Peyer's patch (tissue), 4 donors: ENCODE data around the gene BPIFB4. TPM values are rescaled to one million over a fixed set of nuclear protein-coding genes. Genes with fewer than 3 reads are reported as not detected.

Experiments used
- DNase-seq, 3 donors: peaks; one replicate each; pipeline ENCODE4 v3.0.0-alpha.2; 2017 to 2019
- H3K27ac ChIP-seq, 4 donors: fragments of 200-600 bp; sonication (generic); one replicate each; pipeline ENCODE4 v1.5.1; 2016 to 2019
- H3K27me3 ChIP-seq, 2 donors: fragments of 200-600 bp; sonication (generic); one replicate each; pipeline ENCODE4 v1.5.1; 2019
- H3K36me3 ChIP-seq, 3 donors: fragments of 200-600 bp; sonication (generic); one replicate each; pipeline ENCODE4 v1.5.1; 2016 to 2019
- H3K4me1 ChIP-seq, 4 donors: fragments of 200-600 bp; sonication (generic); one replicate each; pipeline ENCODE4 v1.5.1; 2016 to 2019
- H3K4me3 ChIP-seq, 4 donors: fragments of 200-600 bp; sonication (generic); 1 replicate in 3 of 4; 2 replicates in 1 of 4; pipeline ENCODE4 v1.5.1; 2016 to 2019; ENCODE audit warnings: mild to moderate bottlenecking in 1 of 4
- H3K9me3 ChIP-seq, 4 donors: fragments of 200-600 bp; sonication (generic); one replicate each; pipeline ENCODE4 v1.5.1; 2016 to 2019; ENCODE audit warnings: mild to moderate bottlenecking in 1 of 4
- POLR2A ChIP-seq, 2 donors: fragments of 450-650 bp; IDR thresholded peaks; one replicate each; pipeline ENCODE4 v1.5.1; 2017; ENCODE audit warnings: antibody characterized with exemption in 2 of 2, mild to moderate bottlenecking in 2 of 2, moderate library complexity in 2 of 2
- total RNA-seq, 4 donors: library from RNA; depleted of rRNA; stranded (reverse); fragments of >200 nt; gene quantifications; one replicate each; pipeline ENCODE4 v1.1.0, GENCODE V29; 2016
- TF ChIP-seq, protein P1 (sequence below), 6 experiments: fragments of 450-650 bp in 4 of 6; fragments of 200-600 bp in 2 of 6; sonication (generic) in 1 of 6; IDR thresholded peaks; one replicate each; pipeline ENCODE4 v1.5.1; 2017 to 2019; ENCODE audit warnings: antibody characterized with exemption in 6 of 6, mild to moderate bottlenecking in 3 of 6, moderate library complexity in 1 of 6

Gene BPIFB4
- total RNA-seq: not detected

DNA sequence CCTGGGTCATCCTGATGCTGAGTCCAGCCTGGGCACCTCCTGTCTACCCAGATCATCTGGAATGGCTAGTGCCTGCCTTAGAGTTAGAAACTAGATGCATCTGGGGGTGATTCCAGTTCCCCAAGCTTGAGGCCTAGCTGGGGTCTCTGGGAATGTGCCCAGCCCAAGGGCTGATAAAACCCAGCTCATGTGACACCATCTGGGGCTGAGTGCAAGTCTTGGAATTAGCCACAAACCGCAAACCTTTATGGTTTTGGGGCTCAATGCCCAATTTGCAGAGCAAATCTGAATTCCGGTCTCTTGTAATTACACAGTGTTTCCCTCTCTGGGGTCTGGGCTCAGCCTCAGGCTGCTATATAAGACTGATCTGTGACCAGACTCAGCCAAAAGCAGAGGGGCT, at the start of gene BPIFB4:
Gene BPIFB4 (plus strand): TSS at position 385 of the 400 bp plus-strand sequence. CDS start 1,884 bp downstream, outside the sequence.
- no peak within 1 kb of the TSS for H3K4me3 ChIP-seq
- no peaks in the 10 kb centered on the region for H3K9me3 ChIP-seq
- TF ChIP-seq, protein P1, sequence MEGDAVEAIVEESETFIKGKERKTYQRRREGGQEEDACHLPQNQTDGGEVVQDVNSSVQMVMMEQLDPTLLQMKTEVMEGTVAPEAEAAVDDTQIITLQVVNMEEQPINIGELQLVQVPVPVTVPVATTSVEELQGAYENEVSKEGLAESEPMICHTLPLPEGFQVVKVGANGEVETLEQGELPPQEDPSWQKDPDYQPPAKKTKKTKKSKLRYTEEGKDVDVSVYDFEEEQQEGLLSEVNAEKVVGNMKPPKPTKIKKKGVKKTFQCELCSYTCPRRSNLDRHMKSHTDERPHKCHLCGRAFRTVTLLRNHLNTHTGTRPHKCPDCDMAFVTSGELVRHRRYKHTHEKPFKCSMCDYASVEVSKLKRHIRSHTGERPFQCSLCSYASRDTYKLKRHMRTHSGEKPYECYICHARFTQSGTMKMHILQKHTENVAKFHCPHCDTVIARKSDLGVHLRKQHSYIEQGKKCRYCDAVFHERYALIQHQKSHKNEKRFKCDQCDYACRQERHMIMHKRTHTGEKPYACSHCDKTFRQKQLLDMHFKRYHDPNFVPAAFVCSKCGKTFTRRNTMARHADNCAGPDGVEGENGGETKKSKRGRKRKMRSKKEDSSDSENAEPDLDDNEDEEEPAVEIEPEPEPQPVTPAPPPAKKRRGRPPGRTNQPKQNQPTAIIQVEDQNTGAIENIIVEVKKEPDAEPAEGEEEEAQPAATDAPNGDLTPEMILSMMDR (IDR thresholded peaks at IDR 0.05): no peak
- no peak for TF ChIP-seq POLR2A (IDR thresholded peaks at IDR 0.05)
- H3K36me3 ChIP-seq: no peaks in the 10 kb centered on the region
- H3K27me3 ChIP-seq: no peaks in the 10 kb centered on the region
- H3K27ac ChIP-seq: no peak within 1 kb of the TSS
- no peaks in the 10 kb centered on the region for H3K4me1 ChIP-seq
- no peak for DNase-seq

DNA sequence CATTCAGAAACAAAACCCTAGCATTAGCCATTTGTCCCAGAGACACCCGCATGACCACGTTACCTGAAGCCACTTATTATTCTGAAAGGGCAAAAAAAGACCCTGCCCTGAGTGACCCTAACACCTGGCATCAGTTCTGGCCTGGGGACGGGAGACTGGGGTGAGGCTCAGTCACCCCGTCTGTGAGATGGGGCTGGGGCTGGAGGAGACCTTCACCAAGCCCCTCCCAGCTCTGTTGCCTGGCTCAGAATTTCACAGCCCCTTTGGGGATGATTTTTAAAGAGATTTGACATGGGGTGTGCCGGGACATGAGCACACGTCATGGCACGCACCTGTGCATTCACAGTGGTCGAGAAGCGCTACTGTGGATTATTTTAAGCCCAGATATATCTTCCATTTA, 49.4 kb upstream of the BPIFB4 start:
- no peak for DNase-seq
- H3K4me1 ChIP-seq: no peaks in the 10 kb centered on the region
- TF ChIP-seq POLR2A (IDR thresholded peaks at IDR 0.05): no peak
- TF ChIP-seq, protein P1 (IDR thresholded peaks at IDR 0.05): no peak
- no peaks in the 10 kb centered on the region for H3K9me3 ChIP-seq
- H3K4me3 ChIP-seq: no peak overlapping the region
- H3K36me3 ChIP-seq: no peaks in the 10 kb centered on the region
- H3K27ac ChIP-seq: no peak overlapping the region
- H3K27me3 ChIP-seq: no peaks in the 10 kb centered on the region

DNA sequence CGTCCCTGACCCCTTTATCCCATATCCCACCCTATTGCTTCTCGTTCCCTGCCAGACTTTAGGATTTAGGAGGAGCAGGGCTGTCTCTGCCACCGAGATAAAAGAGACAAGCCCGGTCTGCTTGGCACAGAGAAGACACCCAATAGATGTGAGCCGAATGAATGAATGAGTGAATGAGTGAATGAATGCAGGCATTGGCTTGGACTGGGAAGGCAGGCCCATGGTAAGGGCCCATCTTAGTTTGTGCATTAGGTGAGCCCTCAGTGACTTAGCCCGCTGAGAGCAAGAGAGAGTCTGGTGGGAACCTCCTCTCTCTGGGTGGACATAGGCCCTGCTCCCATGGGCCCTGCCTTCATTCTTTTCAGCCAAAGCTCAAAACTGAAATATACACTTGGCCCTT, 48.9 kb upstream of the BPIFB4 start:
- Histone ChIP-seq H3K4me1 (no peaks in the 10 kb centered on the region), H3K36me3 (no peaks in the 10 kb centered on the region), H3K27me3 (no peaks in the 10 kb centered on the region), H3K27ac (no peak overlapping the region), H3K9me3 (no peaks in the 10 kb centered on the region), H3K4me3 (no peak overlapping the region)
- no peak for TF ChIP-seq POLR2A (IDR thresholded peaks at IDR 0.05)
- TF ChIP-seq, protein P1 (IDR thresholded peaks at IDR 0.05): no peak
- DNase-seq: no peak

DNA sequence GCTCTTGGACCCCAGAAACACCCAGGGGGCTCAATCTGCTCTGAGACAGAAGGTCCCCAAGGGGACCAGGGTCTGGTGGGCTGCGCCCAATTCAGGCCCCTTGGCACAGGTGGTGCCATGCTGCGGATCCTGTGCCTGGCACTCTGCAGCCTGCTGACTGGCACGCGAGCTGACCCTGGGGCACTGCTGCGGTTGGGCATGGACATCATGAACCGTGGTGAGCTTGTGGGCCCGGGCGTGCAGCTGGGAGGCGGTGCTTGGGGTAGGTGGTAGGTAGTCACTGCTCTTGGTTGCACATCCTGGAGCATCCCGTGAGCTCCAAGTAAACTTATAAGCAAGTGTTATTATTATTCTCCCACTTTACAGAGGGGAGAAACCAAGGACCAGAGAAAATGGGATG, 47.9 kb upstream of the BPIFB4 start, which contains the start of gene BPIFB6:
Gene BPIFB6 (plus strand): TSS at position 118 of the 400 bp plus-strand sequence. CDS start 0 bp downstream, at position 118.
- H3K27ac ChIP-seq: no peak within 1 kb of the TSS
- no peaks in the 10 kb centered on the region for H3K27me3 ChIP-seq
- no peak for DNase-seq
- H3K4me3 ChIP-seq: no peak within 1 kb of the TSS
- H3K4me1 ChIP-seq: no peaks in the 10 kb centered on the region
- TF ChIP-seq POLR2A (IDR thresholded peaks at IDR 0.05): no peak
- TF ChIP-seq, protein P1 (IDR thresholded peaks at IDR 0.05): no peak
- no peaks in the 10 kb centered on the region for H3K36me3 ChIP-seq
- no peaks in the 10 kb centered on the region for H3K9me3 ChIP-seq

DNA sequence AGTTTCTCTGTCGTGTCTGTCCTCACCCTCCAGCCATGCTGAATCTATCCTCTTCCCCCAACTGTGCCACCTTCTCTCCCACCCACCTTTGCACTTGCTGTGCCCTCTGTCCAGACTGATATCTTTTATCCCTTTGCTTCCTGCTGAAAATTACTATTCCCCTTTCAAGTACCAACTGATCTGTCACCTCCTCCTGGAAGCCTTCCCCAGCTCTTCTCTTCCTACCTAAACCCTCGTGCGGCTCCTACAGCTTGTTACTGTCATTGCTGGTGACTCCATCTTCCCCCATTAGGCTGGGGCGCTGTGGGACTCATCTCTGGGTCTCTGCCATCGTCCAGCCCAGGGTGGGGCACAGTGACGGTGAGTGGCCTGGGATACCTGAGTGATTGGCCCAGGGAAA, 46.9 kb upstream of the BPIFB4 start:
- no peak for DNase-seq
- Histone ChIP-seq H3K9me3 (no peaks in the 10 kb centered on the region), H3K4me1 (no peaks in the 10 kb centered on the region), H3K4me3 (no peak overlapping the region), H3K36me3 (no peaks in the 10 kb centered on the region), H3K27me3 (no peaks in the 10 kb centered on the region), H3K27ac (no peak overlapping the region)
- no peak for TF ChIP-seq POLR2A (IDR thresholded peaks at IDR 0.05)
- TF ChIP-seq, protein P1 (IDR thresholded peaks at IDR 0.05): no peak

DNA sequence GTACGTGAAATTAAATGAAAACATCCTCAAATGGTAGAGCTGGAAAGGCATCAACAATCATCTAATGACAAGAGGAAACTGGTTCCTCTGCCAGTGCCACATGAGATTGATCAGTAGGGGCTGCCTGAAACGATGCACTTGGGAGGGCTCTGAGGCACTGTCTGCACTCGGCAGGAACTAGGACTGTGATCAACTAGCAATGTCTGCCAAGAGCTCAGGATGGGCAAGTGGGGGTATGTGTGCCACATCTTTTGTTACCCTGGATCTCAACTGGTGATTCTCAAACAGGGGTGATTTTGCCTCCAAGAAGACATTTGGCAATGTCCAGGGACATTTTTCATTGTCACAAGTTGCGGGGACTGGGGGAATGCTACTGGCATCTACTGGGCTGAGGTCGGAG, 46.1 kb upstream of the BPIFB4 start:
- H3K4me1 ChIP-seq: no peaks in the 10 kb centered on the region
- no peaks in the 10 kb centered on the region for H3K27me3 ChIP-seq
- TF ChIP-seq, protein P1 (IDR thresholded peaks at IDR 0.05): no peak
- TF ChIP-seq POLR2A (IDR thresholded peaks at IDR 0.05): no peak
- no peaks in the 10 kb centered on the region for H3K36me3 ChIP-seq
- no peak for DNase-seq
- H3K9me3 ChIP-seq: no peaks in the 10 kb centered on the region
- H3K4me3 ChIP-seq: no peak overlapping the region
- no peak overlapping the region for H3K27ac ChIP-seq
